ENCODE results near the gene CLEC3B.

The CLEC3B gene

GRCh38 chr3:44999782-45000181, 26.3 kb upstream of the CLEC3B start:
- no peak overlapping the region for H3K27ac ChIP-seq (ENCODE audit: low read depth, low read length)
- no peaks in the 10 kb centered on the region for H3K27me3 ChIP-seq (ENCODE audit: low read length)
- H3K4me3 ChIP-seq (ENCODE audit: insufficient read depth, low read length, poor library complexity, severe bottlenecking) = no peak overlapping the region
- no peak overlapping the region for H3K9ac ChIP-seq (ENCODE audit: low read length)
- no peaks in the 10 kb centered on the region for H3K9me2 ChIP-seq (replicated peaks; ENCODE audit: insufficient read depth, low read length)
- no peaks in the 10 kb centered on the region for H3K9me3 ChIP-seq (ENCODE audit: insufficient read depth, low read length)
- no peaks in the 10 kb centered on the region for H3F3A ChIP-seq (ENCODE audit: insufficient read depth)
- no peak overlapping the region for H2AFZ ChIP-seq (ENCODE audit: low read depth, low read length, severe bottlenecking)
- no peak for TF ChIP-seq EZH2phosphoT487 (conservative IDR thresholded peaks at IDR 0.05; ENCODE audit: low read length)
- no peak for TF ChIP-seq CTCF (IDR thresholded peaks at IDR 0.05; ENCODE audit: insufficient read depth, low read length, poor library complexity, severe bottlenecking)
- H3K4me2 ChIP-seq (ENCODE audit: low read depth, low read length, poor library complexity, severe bottlenecking) = no peak overlapping the region
- 0 out of 2 replicates have a peak, but pooled peaks cover 3% of the 10 kb centered on the region for H3K79me2 ChIP-seq (ENCODE audit: insufficient read depth, low read length)
- no peaks in the 10 kb centered on the region for H4K20me1 ChIP-seq (ENCODE audit: low read depth, low read length)
- peaks cover 17% of the 10 kb centered on the region; the same call in 1 of the 2 replicates for H3K36me3 ChIP-seq (ENCODE audit: low read length)

- TF ChIP-seq CTCF (IDR thresholded peaks at IDR 0.05; ENCODE audit: insufficient read depth, low read length, poor library complexity, severe bottlenecking) (no peak), EZH2phosphoT487 (conservative IDR thresholded peaks at IDR 0.05; ENCODE audit: low read length) (no peak)
- Histone ChIP-seq H3K9me3 (ENCODE audit: insufficient read depth, low read length) (no peaks in the 10 kb centered on the region), H3F3A (ENCODE audit: insufficient read depth) (no peaks in the 10 kb centered on the region), H3K27ac (ENCODE audit: low read depth, low read length) (no peak overlapping the region), H2AFZ (ENCODE audit: low read depth, low read length, severe bottlenecking) (no peak overlapping the region), H4K20me1 (ENCODE audit: low read depth, low read length) (no peaks in the 10 kb centered on the region), H3K4me3 (ENCODE audit: insufficient read depth, low read length, poor library complexity, severe bottlenecking) (no peak overlapping the region), H3K9me2 (replicated peaks; ENCODE audit: insufficient read depth, low read length) (no peaks in the 10 kb centered on the region), H3K4me2 (ENCODE audit: low read depth, low read length, poor library complexity, severe bottlenecking) (no peak overlapping the region), H3K79me2 (ENCODE audit: insufficient read depth, low read length) (0 out of 2 replicates have a peak, but pooled peaks cover 3% of the 10 kb centered on the region), H3K9ac (ENCODE audit: low read length) (no peak overlapping the region), H3K36me3 (ENCODE audit: low read length) (peaks cover 25% of the 10 kb centered on the region; the same call in 1 of the 2 replicates), H3K27me3 (ENCODE audit: low read length) (no peaks in the 10 kb centered on the region)
These were observed 25.3 kb upstream of the CLEC3B start for GRCh38 chr3:45000823-45001222.

DNA sequence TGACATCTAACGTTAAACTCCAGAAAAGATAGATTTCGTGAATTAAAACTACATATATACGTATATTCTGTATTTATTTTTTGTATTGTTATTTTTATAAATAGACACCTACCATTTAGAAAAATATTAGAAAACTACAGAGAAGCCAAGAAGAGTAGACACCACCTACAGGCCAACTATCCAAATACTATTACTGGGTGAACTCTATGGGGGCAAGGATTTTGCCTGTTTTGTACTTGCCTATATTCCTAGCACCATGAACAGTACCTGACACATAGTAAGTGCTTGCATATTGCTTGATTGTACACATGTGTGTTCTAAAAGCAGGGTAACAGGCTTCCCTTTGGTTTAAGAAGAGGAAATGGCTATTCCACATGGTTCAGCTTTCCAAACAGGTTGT, 24.4 kb upstream of the CLEC3B start:
- Histone ChIP-seq H3K4me2 (ENCODE audit: low read depth, low read length, poor library complexity, severe bottlenecking) (no peak overlapping the region), H3F3A (ENCODE audit: insufficient read depth) (no peaks in the 10 kb centered on the region), H3K9ac (ENCODE audit: low read length) (no peak overlapping the region), H4K20me1 (ENCODE audit: low read depth, low read length) (no peaks in the 10 kb centered on the region), H3K9me3 (ENCODE audit: insufficient read depth, low read length) (no peaks in the 10 kb centered on the region), H3K27ac (ENCODE audit: low read depth, low read length) (no peak overlapping the region), H3K4me3 (ENCODE audit: insufficient read depth, low read length, poor library complexity, severe bottlenecking) (no peak overlapping the region), H3K27me3 (ENCODE audit: low read length) (no peaks in the 10 kb centered on the region), H2AFZ (ENCODE audit: low read depth, low read length, severe bottlenecking) (no peak overlapping the region), H3K36me3 (ENCODE audit: low read length) (peaks cover 25% of the 10 kb centered on the region; the same call in 1 of the 2 replicates), H3K9me2 (replicated peaks; ENCODE audit: insufficient read depth, low read length) (no peaks in the 10 kb centered on the region), H3K79me2 (ENCODE audit: insufficient read depth, low read length) (0 out of 2 replicates have a peak, but pooled peaks cover 3% of the 10 kb centered on the region)
- TF ChIP-seq CTCF (IDR thresholded peaks at IDR 0.05; ENCODE audit: insufficient read depth, low read length, poor library complexity, severe bottlenecking) = no peak
- TF ChIP-seq EZH2phosphoT487 (conservative IDR thresholded peaks at IDR 0.05; ENCODE audit: low read length) = no peak

Measured in SU-DHL-6 (cell line).